ENCODE measurements around the gene TUBGCP4. TPM values are rescaled to one million over a fixed set of nuclear protein-coding genes. Genes with fewer than 3 reads are reported as not detected.
A peak's percentile ranks its signal among the peaks of the same experiment; 100 is the strongest.

TUBGCP4 gene
- total RNA-seq, 1 experiment from 2014 or later, result 23.5 TPM

- Histone ChIP-seq H2AFZ (ENCODE audit: low read length) (peak overlapping the region; percentile 93), H3K14ac (ENCODE audit: insufficient read depth, low read length) (no peak overlapping the region), H3K27me3 (ENCODE audit: insufficient read depth, low read length) (no peaks in the 10 kb centered on the region), H3K9ac (ENCODE audit: extremely low read depth, insufficient read length, low read length) (peak overlapping the region; percentile 42), H3K56ac (ENCODE audit: insufficient read length, low read depth, low read length) (no peak overlapping the region), H3K9me3 (ENCODE audit: control insufficient read depth, low read depth, low read length) (no peaks in the 10 kb centered on the region), H2BK20ac (ENCODE audit: low read depth, low read length, poor library complexity, severe bottlenecking) (no peak overlapping the region), H3K79me2 (ENCODE audit: insufficient read depth, low read length) (no peaks in the 10 kb centered on the region), H4K5ac (ENCODE audit: insufficient read length, low read depth, low read length) (no peak overlapping the region), H4K91ac (ENCODE audit: insufficient read length, low read depth, low read length) (no peak overlapping the region), H3K4ac (ENCODE audit: low read depth, low read length) (no peak overlapping the region), H4K20me1 (ENCODE audit: control insufficient read depth, insufficient read depth, insufficient read length) (no peaks in the 10 kb centered on the region), H3K27ac (ENCODE audit: insufficient read length, low read depth, low read length) (no peak overlapping the region), H2AK5ac (ENCODE audit: insufficient read length, low read length) (no peak overlapping the region), H2BK5ac (ENCODE audit: insufficient read length, low read length) (no peak overlapping the region), H3K23ac (ENCODE audit: insufficient read length, low read depth, low read length) (no peak overlapping the region), H3K18ac (ENCODE audit: insufficient read length, low read depth, low read length) (no peak overlapping the region), H3K23me2 (ENCODE audit: insufficient read length, low read depth, low read length, poor library complexity, severe bottlenecking) (no peaks in the 10 kb centered on the region), H3K4me1 (ENCODE audit: insufficient read depth, low read length) (peaks cover 3% of the 10 kb centered on the region; the same call in 1 of the 2 replicates), H4K8ac (replicated peaks; ENCODE audit: insufficient read length, low read depth, low read length) (no peak overlapping the region), H3K79me1 (ENCODE audit: insufficient read depth, low read depth, low read length, poor library complexity, severe bottlenecking) (peaks cover 9% of the 10 kb centered on the region), H2BK12ac (ENCODE audit: insufficient read length, low read depth, low read length) (no peak overlapping the region), H2BK120ac (ENCODE audit: low read depth, low read length, poor library complexity, severe bottlenecking) (no peak overlapping the region), H3K4me2 (ENCODE audit: insufficient read depth, insufficient read length, low read length) (peak overlapping the region; percentile 91), H3T11ph (ENCODE audit: low read length) (no peak overlapping the region), H2BK15ac (ENCODE audit: low read depth, low read length) (no peak overlapping the region)
- H3K4me3 Mint-ChIP-seq, result peak overlapping the region; percentile 93 to 95
- TF ChIP-seq CTCF (conservative IDR thresholded peaks at IDR 0.05), result no peak
- peaks cover 8 to 24% (median 16%) of the 10 kb centered on the region in 3 experiments; a peak in 5 of 7 replicates for H3K36me3 Mint-ChIP-seq (ENCODE audit: insufficient read depth in 1 of 3, low read depth in 3 of 3)
- peaks cover 21% of the 10 kb centered on the region in 2 experiments for H3K4me1 Mint-ChIP-seq
- H3K27me3 Mint-ChIP-seq (ENCODE audit: low read depth), result peaks cover under 1% of the 10 kb centered on the region; the same call in 1 of the 2 replicates
- WGBS (ENCODE audit: extremely low coverage, insufficient read length, low lambda C conversion rate), result no CpG with 5 or more reads among the region's 7 CpGs
- no peak for DNase-seq
- no peaks in the 10 kb centered on the region for H3K9me3 Mint-ChIP-seq
- H3K27ac Mint-ChIP-seq, result peak overlapping the region; percentile 89 to 98 (median 94); a peak in 3 of 7 replicates
Measured at GRCh38 chr15:43330780-43331087, 40.2 kb upstream of the TUBGCP4 start.
